ENCODE results near the gene PHLPP1.

PHLPP1 gene

GRCh38 chr18:62990653-62991052 is 275.3 kb downstream of the PHLPP1 start:
- no peak for TF ChIP-seq CTCF (IDR thresholded peaks at IDR 0.05)
- no peaks in the 10 kb centered on the region for H3K4me1 ChIP-seq (ENCODE audit: control insufficient read depth in 1 of 2, insufficient read depth in 1 of 2, low read depth in 1 of 2, low read length in 1 of 2)

GRCh38 chr18:62991389-62991788 is 276.0 kb downstream of the PHLPP1 start:
- H3K27me3 ChIP-seq: no peaks in the 10 kb centered on the region
- no peak overlapping the region for H3K4me3 ChIP-seq (ENCODE audit: low read depth in 1 of 2, low read length in 1 of 2)
- H3K4me1 ChIP-seq (ENCODE audit: control insufficient read depth in 1 of 2, insufficient read depth in 1 of 2, low read depth in 1 of 2, low read length in 1 of 2): no peaks in the 10 kb centered on the region
- no peak overlapping the region for H3K27ac ChIP-seq
- TF ChIP-seq CTCF (IDR thresholded peaks at IDR 0.05): no peak
- H3K36me3 ChIP-seq: no peaks in the 10 kb centered on the region
- no peaks in the 10 kb centered on the region for H3K9me3 ChIP-seq

More at GRCh38 chr18:62990653-62991052, 275.3 kb downstream of the PHLPP1 start:
- Histone ChIP-seq H3K27ac (no peak overlapping the region), H3K9me3 (no peaks in the 10 kb centered on the region), H3K27me3 (no peaks in the 10 kb centered on the region), H3K4me3 (ENCODE audit: low read depth in 1 of 2, low read length in 1 of 2) (no peak overlapping the region), H3K36me3 (no peaks in the 10 kb centered on the region)

GRCh38 chr18:62991959-62992358 is 276.6 kb downstream of the PHLPP1 start:
- Histone ChIP-seq H3K27me3 (no peaks in the 10 kb centered on the region), H3K9me3 (no peaks in the 10 kb centered on the region), H3K4me1 (ENCODE audit: control insufficient read depth in 1 of 2, insufficient read depth in 1 of 2, low read depth in 1 of 2, low read length in 1 of 2) (no peaks in the 10 kb centered on the region), H3K36me3 (no peaks in the 10 kb centered on the region), H3K27ac (no peak overlapping the region), H3K4me3 (ENCODE audit: low read depth in 1 of 2, low read length in 1 of 2) (no peak overlapping the region)
- TF ChIP-seq CTCF (IDR thresholded peaks at IDR 0.05): no peak

GRCh38 chr18:62992877-62993365 is 277.6 kb downstream of the PHLPP1 start:
- Histone ChIP-seq H3K4me3 (ENCODE audit: low read depth in 1 of 2, low read length in 1 of 2) (no peak overlapping the region), H3K27ac (no peak overlapping the region), H3K36me3 (no peaks in the 10 kb centered on the region), H3K27me3 (no peaks in the 10 kb centered on the region), H3K9me3 (no peaks in the 10 kb centered on the region), H3K4me1 (ENCODE audit: control insufficient read depth in 1 of 2, insufficient read depth in 1 of 2, low read depth in 1 of 2, low read length in 1 of 2) (no peaks in the 10 kb centered on the region)
- TF ChIP-seq CTCF (IDR thresholded peaks at IDR 0.05): no peak

GRCh38 chr18:62996566-62996965 is 281.2 kb downstream of the PHLPP1 start:
- TF ChIP-seq CTCF (IDR thresholded peaks at IDR 0.05): no peak
- Histone ChIP-seq H3K36me3 (no peaks in the 10 kb centered on the region), H3K4me1 (ENCODE audit: control insufficient read depth in 1 of 2, insufficient read depth in 1 of 2, low read depth in 1 of 2, low read length in 1 of 2) (no peaks in the 10 kb centered on the region), H3K27me3 (no peaks in the 10 kb centered on the region), H3K9me3 (no peaks in the 10 kb centered on the region), H3K27ac (no peak overlapping the region), H3K4me3 (ENCODE audit: low read depth in 1 of 2, low read length in 1 of 2) (no peak overlapping the region)

GRCh38 chr18:62997076-62997475 is 281.7 kb downstream of the PHLPP1 start:
- H3K36me3 ChIP-seq: no peaks in the 10 kb centered on the region
- H3K27ac ChIP-seq: no peak overlapping the region
- H3K4me3 ChIP-seq (ENCODE audit: low read depth in 1 of 2, low read length in 1 of 2): no peak overlapping the region
- H3K27me3 ChIP-seq: no peaks in the 10 kb centered on the region
- no peaks in the 10 kb centered on the region for H3K4me1 ChIP-seq (ENCODE audit: control insufficient read depth in 1 of 2, insufficient read depth in 1 of 2, low read depth in 1 of 2, low read length in 1 of 2)
- no peak for TF ChIP-seq CTCF (IDR thresholded peaks at IDR 0.05)
- H3K9me3 ChIP-seq: no peaks in the 10 kb centered on the region

All from neutrophil (primary cell).